ENCODE measurements around the gene ATG4D.

GRCh38 chr19:10553087-10553667, 9.5 kb downstream of the ATG4D start:
- no peak for TF ChIP-seq EZH2 (IDR thresholded peaks at IDR 0.05; ENCODE audit: insufficient read depth, poor library complexity, severe bottlenecking)
- TF ChIP-seq EZH2phosphoT487 (IDR thresholded peaks at IDR 0.05; ENCODE audit: insufficient read depth, low read depth), result no peak

All from GM23248 (cell line).